ENCODE data around the gene NPAS4.
A peak's percentile ranks its signal among the peaks of the same experiment; 100 is the strongest.
"Not testable (repeated sequence)": the region's sequence is repeated elsewhere in the genome, so short reads cannot be mapped to it uniquely, and the experiment has no call there.

NPAS4 gene

GRCh38 chr11:66437979-66438503 lies 17.2 kb downstream of the NPAS4 start:
- TF ChIP-seq CTCF (IDR thresholded peaks at IDR 0.05; ENCODE audit: insufficient read depth, missing control alignments), result no peak
- no peak for FAIRE-seq
- no peak for DNase-seq (ENCODE audit: insufficient read length, low spot score)

GRCh38 chr11:66438504-66439466 lies 17.9 kb downstream of the NPAS4 start, which contains the start of gene MRPL11:
MRPL11 (minus strand) TSS chr11:66438848; CDS start chr11:66438754, 94 bp downstream.
- FAIRE-seq (peak; percentile 89), DNase-seq (ENCODE audit: insufficient read length, low spot score) (peak; percentile 88)
- peak; percentile 84 for TF ChIP-seq CTCF (IDR thresholded peaks at IDR 0.05; ENCODE audit: insufficient read depth, missing control alignments)

GRCh38 chr11:66440101-66440939 lies 19.5 kb downstream of the NPAS4 start:
- DNase-seq (ENCODE audit: insufficient read length, low spot score); FAIRE-seq: not testable (repeated sequence)

DNA sequence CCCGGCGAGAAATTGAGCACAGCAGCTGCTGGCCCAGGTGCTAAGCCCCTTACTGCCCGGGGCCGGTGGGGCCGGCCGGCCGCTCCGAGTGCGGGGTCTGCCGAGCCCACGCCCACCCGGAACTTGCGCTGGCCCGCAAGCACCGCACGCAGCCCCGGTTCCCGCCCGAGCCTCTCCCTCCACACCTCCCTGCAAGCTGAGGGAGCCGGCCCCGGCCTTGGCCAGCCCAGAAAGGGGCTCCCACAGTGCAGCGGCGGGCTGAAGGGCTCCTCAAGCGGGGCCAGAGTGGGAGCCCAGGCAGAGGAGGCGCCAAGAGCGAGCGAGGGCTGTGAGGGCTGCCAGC lies 20.1 kb downstream of the NPAS4 start:
- FAIRE-seq, result not testable (repeated sequence)

GRCh38 chr11:66443602-66444001 lies 22.8 kb downstream of the NPAS4 start:
- FAIRE-seq (no peak), DNase-seq (ENCODE audit: insufficient read length, low spot score) (no peak)
- no peak for TF ChIP-seq CTCF (IDR thresholded peaks at IDR 0.05; ENCODE audit: insufficient read depth, missing control alignments)

More for the DNA sequence above, 20.1 kb downstream of the NPAS4 start:
- not testable (repeated sequence) for DNase-seq (ENCODE audit: insufficient read length, low spot score)

- no peak for DNase-seq (ENCODE audit: insufficient read length, low spot score)
- no peak for FAIRE-seq
- TF ChIP-seq CTCF (IDR thresholded peaks at IDR 0.05; ENCODE audit: insufficient read depth, missing control alignments), result no peak
These were observed 26.2 kb downstream of the NPAS4 start for GRCh38 chr11:66447012-66447411.

DNA sequence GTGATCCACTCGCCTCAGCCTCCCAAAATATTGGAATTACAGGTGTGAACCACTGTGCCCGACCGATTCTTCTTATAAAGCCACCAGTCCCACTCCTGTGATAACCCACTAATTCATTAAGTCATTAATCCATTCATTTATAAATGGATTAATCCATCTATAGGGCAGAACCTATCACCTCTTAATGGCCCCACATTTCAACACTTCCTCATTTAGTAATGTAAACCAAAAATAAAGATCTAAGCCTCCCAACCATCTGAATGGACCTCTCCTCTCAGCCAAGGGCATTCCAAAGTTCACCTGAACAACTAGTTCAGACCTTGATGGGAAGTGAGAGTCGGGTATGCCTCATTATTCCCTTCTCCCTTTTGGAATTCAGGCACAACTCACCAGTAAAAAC lies 27.7 kb downstream of the NPAS4 start:
- DNase-seq (ENCODE audit: insufficient read length, low spot score) (no peak), FAIRE-seq (no peak)
- TF ChIP-seq CTCF (IDR thresholded peaks at IDR 0.05; ENCODE audit: insufficient read depth, missing control alignments), result no peak
